ENCODE data around the gene EN2.

EN2 gene

DNA sequence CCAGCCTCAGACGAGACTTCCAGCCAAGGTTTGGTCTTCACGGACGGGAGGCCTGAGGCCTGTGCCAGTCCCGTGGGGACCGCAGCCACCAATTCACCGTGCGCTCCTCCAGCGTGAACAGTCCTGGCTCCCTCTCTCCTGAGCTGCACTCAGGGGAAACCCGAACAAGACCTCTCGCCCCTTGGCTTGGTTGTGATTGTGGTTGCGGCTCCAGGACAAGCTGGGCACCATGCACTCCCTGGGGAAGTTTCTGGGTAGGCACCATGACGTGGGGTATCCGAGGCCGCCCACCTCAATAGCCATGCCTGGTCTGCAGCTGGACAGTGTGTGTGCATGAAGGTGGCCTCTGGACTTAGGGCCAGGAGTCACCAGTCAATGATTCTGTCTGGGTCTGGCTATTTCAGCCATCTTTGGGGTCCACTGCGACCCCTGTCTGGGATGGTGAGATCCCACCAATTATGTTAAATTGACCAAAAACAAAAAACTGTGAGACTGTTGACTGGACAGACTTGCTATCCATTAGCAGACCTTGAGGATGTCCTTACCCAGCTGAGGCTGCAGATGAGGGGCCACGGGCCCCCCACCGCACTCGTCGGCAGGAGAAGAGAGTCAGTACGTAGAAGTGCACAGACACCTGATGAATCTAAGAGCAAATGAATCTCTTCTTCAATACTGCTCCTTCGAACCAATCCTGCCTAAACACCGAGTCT lies 33.5 kb upstream of the EN2 start:
- no peak for DNase-seq (ENCODE audit: extremely low spot score)
- TF ChIP-seq ELF4 (IDR thresholded peaks at IDR 0.05) (no peak), HDGF (IDR thresholded peaks at IDR 0.05; ENCODE audit: borderline replicate concordance) (no peak), SUZ12 (IDR thresholded peaks at IDR 0.05) (no peak), SP1 (IDR thresholded peaks at IDR 0.05) (no peak), BHLHE40 (IDR thresholded peaks at IDR 0.05; ENCODE audit: borderline replicate concordance) (no peak), FOXK2 (IDR thresholded peaks at IDR 0.05) (no peak)
- ChIA-PET POLR2A (no interaction called here), CTCF (no interaction called here)

DNA sequence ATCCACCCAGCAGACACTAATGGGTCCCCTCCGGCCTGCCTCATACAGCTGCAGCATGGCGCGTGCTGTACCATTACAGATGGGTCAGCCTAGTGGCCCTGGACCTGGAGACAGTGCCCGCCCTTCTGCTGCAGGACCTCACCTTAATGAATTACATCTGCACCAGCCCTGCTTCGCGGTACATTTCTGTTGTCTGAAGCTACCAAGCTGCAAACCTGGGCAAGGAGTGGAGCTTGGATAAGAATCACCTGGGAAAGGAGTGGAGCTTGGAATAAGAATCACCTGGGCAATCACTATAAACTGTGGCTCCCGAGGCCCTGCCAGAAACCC lies 33.0 kb upstream of the EN2 start:
- no peak for DNase-seq (ENCODE audit: extremely low spot score)
- CTCF ChIA-PET: no interaction called here
- POLR2A ChIA-PET: no interaction called here
- TF ChIP-seq NFRKB (IDR thresholded peaks at IDR 0.05) (no peak), LEF1 (IDR thresholded peaks at IDR 0.05; ENCODE audit: borderline replicate concordance) (no peak), FOXA1 (IDR thresholded peaks at IDR 0.05) (no peak), BHLHE40 (IDR thresholded peaks at IDR 0.05; ENCODE audit: borderline replicate concordance) (no peak), FOXM1 (IDR thresholded peaks at IDR 0.05; ENCODE audit: borderline replicate concordance) (no peak), L3MBTL2 (conservative IDR thresholded peaks at IDR 0.05) (no peak), TARDBP (IDR thresholded peaks at IDR 0.05) (no peak), SUZ12 (IDR thresholded peaks at IDR 0.05) (no peak), FOXK2 (IDR thresholded peaks at IDR 0.05) (no peak), CTBP1 (IDR thresholded peaks at IDR 0.05; ENCODE audit: borderline replicate concordance) (no peak), ELF4 (IDR thresholded peaks at IDR 0.05) (no peak), ARNT (IDR thresholded peaks at IDR 0.05) (no peak), HDGF (IDR thresholded peaks at IDR 0.05; ENCODE audit: borderline replicate concordance) (no peak), SP1 (IDR thresholded peaks at IDR 0.05) (no peak), ZNF384 (IDR thresholded peaks at IDR 0.05) (no peak)
- TF ChIP-seq, protein P1, sequence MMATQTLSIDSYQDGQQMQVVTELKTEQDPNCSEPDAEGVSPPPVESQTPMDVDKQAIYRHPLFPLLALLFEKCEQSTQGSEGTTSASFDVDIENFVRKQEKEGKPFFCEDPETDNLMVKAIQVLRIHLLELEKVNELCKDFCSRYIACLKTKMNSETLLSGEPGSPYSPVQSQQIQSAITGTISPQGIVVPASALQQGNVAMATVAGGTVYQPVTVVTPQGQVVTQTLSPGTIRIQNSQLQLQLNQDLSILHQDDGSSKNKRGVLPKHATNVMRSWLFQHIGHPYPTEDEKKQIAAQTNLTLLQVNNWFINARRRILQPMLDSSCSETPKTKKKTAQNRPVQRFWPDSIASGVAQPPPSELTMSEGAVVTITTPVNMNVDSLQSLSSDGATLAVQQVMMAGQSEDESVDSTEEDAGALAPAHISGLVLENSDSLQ (IDR thresholded peaks at IDR 0.05): no peak

GRCh38 chr7:155425887-155426286 lies 32.0 kb upstream of the EN2 start:
- ChIA-PET POLR2A (no interaction called here), CTCF (interaction anchor here (1.0 to 1.2 kb wide), 2 partner anchors 9 to 13 kb away, joined by 3 read pairs; no protein-coding TSS in a partner anchor)
- no peak for DNase-seq (ENCODE audit: extremely low spot score)
- no peak for TF ChIP-seq CTBP1 (IDR thresholded peaks at IDR 0.05; ENCODE audit: borderline replicate concordance)
- no peak for TF ChIP-seq FOXM1 (IDR thresholded peaks at IDR 0.05; ENCODE audit: borderline replicate concordance)
- TF ChIP-seq BHLHE40 (IDR thresholded peaks at IDR 0.05; ENCODE audit: borderline replicate concordance): no peak
- TF ChIP-seq LEF1 (IDR thresholded peaks at IDR 0.05; ENCODE audit: borderline replicate concordance): no peak
- no peak for TF ChIP-seq ZNF384 (IDR thresholded peaks at IDR 0.05)

DNA sequence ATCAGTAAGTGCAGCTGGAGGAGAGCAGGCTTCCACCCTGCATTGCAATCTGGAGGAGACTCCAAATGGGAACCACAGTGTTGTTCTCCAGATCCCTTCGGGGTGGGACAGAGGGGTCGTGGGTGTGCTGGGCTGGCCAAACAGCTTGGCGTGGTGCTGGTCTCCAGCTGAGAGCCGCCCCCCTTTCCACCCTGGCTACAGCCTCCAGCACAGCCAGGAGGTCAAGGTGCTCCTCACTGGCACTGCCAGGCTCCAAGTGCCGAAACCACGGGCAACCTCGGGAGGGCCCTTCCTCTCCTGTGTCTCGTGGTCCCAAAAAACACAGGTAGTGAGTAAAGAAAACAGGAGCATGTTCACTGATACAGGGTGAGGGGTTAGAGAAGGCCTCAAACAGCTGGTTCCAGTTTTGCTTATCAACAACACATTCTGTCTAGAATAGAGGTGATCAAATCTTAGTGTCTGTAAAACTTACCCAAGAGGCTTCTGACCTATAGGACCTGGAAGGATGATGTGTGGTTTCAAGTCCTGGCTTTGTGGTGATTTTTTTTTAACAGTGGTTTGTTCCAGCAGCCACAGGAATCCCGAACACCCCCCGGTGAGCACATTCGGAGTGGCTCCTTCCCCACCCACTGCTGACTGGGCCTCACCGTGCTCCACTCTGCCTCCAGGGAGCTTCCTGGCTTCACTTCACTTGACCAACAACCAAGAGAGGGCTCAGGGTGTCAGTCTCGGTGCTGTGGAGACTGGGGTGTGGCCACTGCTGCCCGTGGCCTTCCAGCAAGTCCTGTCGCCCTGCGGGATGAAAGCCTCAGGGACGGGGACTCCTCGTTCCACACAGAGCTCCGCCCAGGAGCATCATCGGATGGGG lies 31.2 kb upstream of the EN2 start:
- CTCF ChIA-PET: no interaction called here
- DNase-seq (ENCODE audit: extremely low spot score): no peak

DNA sequence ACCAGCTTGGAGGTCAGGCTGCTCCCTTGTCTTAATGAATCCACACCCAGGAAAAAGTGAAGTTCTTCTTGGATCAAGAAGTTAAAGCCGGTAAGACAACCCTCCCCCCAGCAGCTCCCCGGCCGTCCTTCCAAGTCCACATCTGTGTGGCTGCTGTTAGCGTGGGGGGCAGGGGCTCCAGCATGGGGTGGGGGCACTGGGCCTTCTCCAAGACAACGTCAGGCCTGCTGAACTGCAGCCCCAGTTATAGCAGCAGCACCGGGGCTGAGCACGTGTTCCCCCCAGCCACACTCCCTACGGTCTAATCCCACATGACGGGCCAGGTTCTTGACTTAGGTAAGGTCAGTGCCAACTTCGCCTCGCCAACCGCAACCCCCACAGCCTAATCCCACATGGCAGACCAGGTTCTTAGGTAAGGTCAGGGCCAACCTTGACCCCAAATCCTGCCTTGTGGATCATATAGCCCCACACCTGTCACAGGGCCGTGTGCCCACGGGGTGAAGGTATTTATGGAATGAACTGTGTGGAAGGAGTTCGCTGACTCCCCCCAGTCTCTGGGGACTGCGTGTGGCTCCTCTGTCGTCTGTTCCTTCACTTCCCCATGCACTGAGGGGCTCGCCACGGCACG lies 30.4 kb upstream of the EN2 start:
- no peak for DNase-seq (ENCODE audit: extremely low spot score)
- TF ChIP-seq ZNF384 (IDR thresholded peaks at IDR 0.05): no peak
- no peak for TF ChIP-seq ELF4 (IDR thresholded peaks at IDR 0.05)
- TF ChIP-seq FOXK2 (IDR thresholded peaks at IDR 0.05): no peak
- TF ChIP-seq FOXA1 (IDR thresholded peaks at IDR 0.05): no peak
- no peak for TF ChIP-seq SP1 (IDR thresholded peaks at IDR 0.05)
- no peak for TF ChIP-seq SUZ12 (IDR thresholded peaks at IDR 0.05)
- TF ChIP-seq BHLHE40 (IDR thresholded peaks at IDR 0.05; ENCODE audit: borderline replicate concordance): no peak
- TF ChIP-seq CTBP1 (IDR thresholded peaks at IDR 0.05; ENCODE audit: borderline replicate concordance): no peak
- no peak for TF ChIP-seq TARDBP (IDR thresholded peaks at IDR 0.05)
- TF ChIP-seq FOXM1 (IDR thresholded peaks at IDR 0.05; ENCODE audit: borderline replicate concordance): no peak
- no peak for TF ChIP-seq HDGF (IDR thresholded peaks at IDR 0.05; ENCODE audit: borderline replicate concordance)
- no peak for TF ChIP-seq NFRKB (IDR thresholded peaks at IDR 0.05)
- TF ChIP-seq ARNT (IDR thresholded peaks at IDR 0.05): no peak
- TF ChIP-seq, protein P1 (IDR thresholded peaks at IDR 0.05): no peak
- no peak for TF ChIP-seq L3MBTL2 (conservative IDR thresholded peaks at IDR 0.05)
- no peak for TF ChIP-seq LEF1 (IDR thresholded peaks at IDR 0.05; ENCODE audit: borderline replicate concordance)
- ChIA-PET CTCF (no interaction called here), POLR2A (interaction anchor here (1.2 kb wide), 1 partner anchor 10 kb away, joined by 4 read pairs; no protein-coding TSS in a partner anchor)

More for the DNA sequence above, 31.2 kb upstream of the EN2 start:
- POLR2A ChIA-PET: interaction anchor here (1.2 kb wide), 1 partner anchor 9 kb away, joined by 4 read pairs; no protein-coding TSS in a partner anchor
- TF ChIP-seq TARDBP (IDR thresholded peaks at IDR 0.05): no peak
- TF ChIP-seq HDGF (IDR thresholded peaks at IDR 0.05; ENCODE audit: borderline replicate concordance): no peak
- no peak for TF ChIP-seq L3MBTL2 (conservative IDR thresholded peaks at IDR 0.05)
- no peak for TF ChIP-seq NFRKB (IDR thresholded peaks at IDR 0.05)
- no peak for TF ChIP-seq ELF4 (IDR thresholded peaks at IDR 0.05)
- TF ChIP-seq SP1 (IDR thresholded peaks at IDR 0.05): no peak
- no peak for TF ChIP-seq LEF1 (IDR thresholded peaks at IDR 0.05; ENCODE audit: borderline replicate concordance)
- TF ChIP-seq ARNT (IDR thresholded peaks at IDR 0.05): no peak
- TF ChIP-seq, protein P1 (IDR thresholded peaks at IDR 0.05): no peak
- no peak for TF ChIP-seq ZNF384 (IDR thresholded peaks at IDR 0.05)
- TF ChIP-seq FOXK2 (IDR thresholded peaks at IDR 0.05): no peak
- no peak for TF ChIP-seq CTBP1 (IDR thresholded peaks at IDR 0.05; ENCODE audit: borderline replicate concordance)
- TF ChIP-seq SUZ12 (IDR thresholded peaks at IDR 0.05): no peak
- no peak for TF ChIP-seq FOXM1 (IDR thresholded peaks at IDR 0.05; ENCODE audit: borderline replicate concordance)
- TF ChIP-seq FOXA1 (IDR thresholded peaks at IDR 0.05): no peak
